ENCODE measurements around the gene RAB1A. TPM values are rescaled to one million over a fixed set of nuclear protein-coding genes. Genes with fewer than 3 reads are reported as not detected.

RAB1A gene
- total and polyA plus RNA-seq, 9 of the 15 experiments (the other 6 are each of a cell fraction or from before 2014, with no cell fraction given): 43.8 to 163 (median 67.7) TPM

GRCh38 chr2:65129826-65130663, at the start of gene RAB1A (continued):
- TF ChIP-seq ZNF165 (CRISPR knock-in tag; IDR thresholded peaks at IDR 0.05; ENCODE audit: borderline replicate concordance): no peak
- TF ChIP-seq YBX1 (IDR thresholded peaks at IDR 0.05): no peak
- TF ChIP-seq GATAD2A (IDR thresholded peaks at IDR 0.05): 0 out of 2 replicates have a peak, but pooled peaks have one; percentile 1
- TF ChIP-seq NFYB (IDR thresholded peaks at IDR 0.05; ENCODE audit: extremely low read depth, insufficient read length): peak; percentile 35
- TF ChIP-seq MTA3 (IDR thresholded peaks at IDR 0.05; ENCODE audit: borderline replicate concordance): peak; percentile 62; the same call in 1 of the 2 replicates
- TF ChIP-seq NCOR1 (IDR thresholded peaks at IDR 0.05): peak; percentile 44; the same call in 1 of the 2 replicates
- no peak for TF ChIP-seq HNRNPUL1 (IDR thresholded peaks at IDR 0.05; ENCODE audit: low read length)
- TF ChIP-seq MLLT1 (IDR thresholded peaks at IDR 0.05): peak; percentile 38 to 59; a peak in 1 of 4 replicates
- TF ChIP-seq SIRT6 (IDR thresholded peaks at IDR 0.05; ENCODE audit: low read depth, low read length): no peak
- TF ChIP-seq KDM1A (IDR thresholded peaks at IDR 0.05): peak in 1 of 2 experiments; percentile 43; a peak in 1 of 4 replicates
- TF ChIP-seq CREB3L1 (IDR thresholded peaks at IDR 0.05; ENCODE audit: borderline replicate concordance, low read depth): peak; percentile 89; the same call in 1 of the 2 replicates
- TF ChIP-seq THRB (CRISPR knock-in tag; conservative IDR thresholded peaks at IDR 0.05): peak; percentile 8; the same call in 1 of the 2 replicates
- TF ChIP-seq MAFK (IDR thresholded peaks at IDR 0.05; ENCODE audit: low read length): no peak
- no peak for TF ChIP-seq ZNF76 (CRISPR knock-in tag; IDR thresholded peaks at IDR 0.05; ENCODE audit: borderline replicate concordance)
- no peak for TF ChIP-seq ZHX1 (conservative IDR thresholded peaks at IDR 0.05; ENCODE audit: low read length)
- 0 out of 2 replicates have a peak, but pooled peaks have one; percentile 48 for TF ChIP-seq LARP7 (IDR thresholded peaks at IDR 0.05)
- TF ChIP-seq MTF1 (CRISPR knock-in tag; IDR thresholded peaks at IDR 0.05; ENCODE audit: borderline replicate concordance): no peak
- TF ChIP-seq CXXC5 (CRISPR knock-in tag; IDR thresholded peaks at IDR 0.05): peak; percentile 87
- TF ChIP-seq KHSRP (IDR thresholded peaks at IDR 0.05): 0 out of 2 replicates have a peak, but pooled peaks have one; percentile 29
- no peak for TF ChIP-seq NR1H2 (CRISPR knock-in tag; IDR thresholded peaks at IDR 0.05)
- TF ChIP-seq MAZ (CRISPR knock-in tag; conservative IDR thresholded peaks at IDR 0.05 in 1 of 2, IDR thresholded peaks at IDR 0.05 in 1 of 2): peak; percentile 99 to 100
- TF ChIP-seq ZNF717 (CRISPR knock-in tag; IDR thresholded peaks at IDR 0.05): no peak
- no peak for TF ChIP-seq DNMT1 (IDR thresholded peaks at IDR 0.05)

Data from K562 (cell line).